ENCODE data around the gene PARN. TPM values are rescaled to one million over a fixed set of nuclear protein-coding genes. Genes with fewer than 3 reads are reported as not detected.

Gene PARN
- total and polyA plus RNA-seq, 2 of the 8 experiments (the other 6 are each of a cell fraction or from before 2014, with no cell fraction given) = 24.5 to 44.6 TPM

GRCh38 chr16:14438256-14438655, 191.8 kb downstream of the PARN start (continued):
- no peak for TF ChIP-seq CHD7 (IDR thresholded peaks at IDR 0.05; ENCODE audit: insufficient replicate concordance, low read length)
- no peak for TF ChIP-seq FOSL1 (IDR thresholded peaks at IDR 0.05; ENCODE audit: insufficient read depth, low read depth, low read length)
- no peak for TF ChIP-seq GTF2F1 (IDR thresholded peaks at IDR 0.05; ENCODE audit: borderline replicate concordance, low read depth, low read length)
- TF ChIP-seq TCF12 (IDR thresholded peaks at IDR 0.05; ENCODE audit: low read depth, low read length) = no peak
- TF ChIP-seq NRF1 (IDR thresholded peaks at IDR 0.05; ENCODE audit: low read depth, low read length) = no peak
- no peak for TF ChIP-seq CHD1 (IDR thresholded peaks at IDR 0.05; ENCODE audit: low read depth, low read length)
- no peak for TF ChIP-seq POU5F1 (IDR thresholded peaks at IDR 0.05; ENCODE audit: low read depth, low read length)
- no peak for TF ChIP-seq SP2 (IDR thresholded peaks at IDR 0.05; ENCODE audit: low read length)
- TF ChIP-seq SIX5 (IDR thresholded peaks at IDR 0.05; ENCODE audit: low read depth, low read length) = no peak
- no peak for TF ChIP-seq RNF2 (IDR thresholded peaks at IDR 0.05; ENCODE audit: borderline replicate concordance, low read depth, low read length, missing control alignments, poor library complexity, severe bottlenecking)
- no peak for TF ChIP-seq CTBP2 (IDR thresholded peaks at IDR 0.05; ENCODE audit: borderline replicate concordance, insufficient read depth, insufficient read length, low read length)
- no peak for TF ChIP-seq EGR1 (IDR thresholded peaks at IDR 0.05; ENCODE audit: borderline replicate concordance, low read depth, low read length)
- no peak for TF ChIP-seq SIRT6 (IDR thresholded peaks at IDR 0.05; ENCODE audit: low read length)
